HepG2 (cell line): ENCODE measurements around the gene BIVM. TPM values are rescaled to one million over a fixed set of nuclear protein-coding genes. Genes with fewer than 3 reads are reported as not detected.

ENCODE experiments used
- ATAC-seq: fragments of 200-7000 bp; cut with Tn5 transposase; 3 replicates; pipeline ENCODE4 v1.9.1; 2020; ENCODE audit warnings: mild to moderate bottlenecking, moderate library complexity
- BruUV-seq: library from RNA; stranded (reverse); fragments of 400-500 nt; replicated peaks from 2 replicates; lab custom pipeline; 2021; lab: Mats Ljungman, UMichigan
- CTCF ChIA-PET: fragments of 300-600 bp; formaldehyde crosslinking; extraction: SDS; loops from one replicate; lab custom pipeline; 2021; ENCODE audit warnings: low total read pairs, inconsistent platforms, low intra/inter-chr PET ratio; lab: Yijun Ruan, JAX
- POLR2A ChIA-PET: fragments of 350-600 bp; sonication (Branson Sonifier 250); formaldehyde crosslinking; loops from one replicate; lab custom pipeline; 2020; ENCODE audit warnings: antibody characterized with exemption, inconsistent platforms; lab: Yijun Ruan, JAX
- DNase-seq: peaks from one replicate; pipeline ENCODE4 v3.0.0-alpha.2; 2015; ENCODE audit warnings: low spot score
- FAIRE-seq: peaks from 3 replicates; lab custom pipeline; 2011; peaks lifted over from hg19 to GRCh38; lab: Jason Lieb, UNC
- H2AFZ ChIP-seq: one replicate; pipeline ENCODE4 v1.6.1; 2011; ENCODE audit warnings: low read length, inconsistent platforms
- H3K27ac ChIP-seq: fragments of 300-600 bp; 3 replicates; pipeline ENCODE4 v1.8.0; 2011; ENCODE audit warnings: mixed run types, mild to moderate bottlenecking, mixed read lengths, low read length, inconsistent platforms; ENCODE audit not compliant: insufficient read depth; ENCODE audit errors: extremely low read length
- H3K27me3 ChIP-seq, 2 experiments: fragments of 200-600 bp in 1 of 2; 2 replicates in 1 of 2; 3 replicates in 1 of 2; pipeline versions ENCODE4 v1.6.0 to v1.8.0; 2011; ENCODE audit warnings: low read length in 2 of 2, mild to moderate bottlenecking in 2 of 2, moderate library complexity in 2 of 2, inconsistent platforms in 1 of 2; ENCODE audit not compliant: insufficient read depth in 2 of 2, control insufficient read depth in 1 of 2
- H3K36me3 ChIP-seq, 2 experiments: fragments of 200-600 bp in 1 of 2; replicated peaks in 1 of 2; 2 replicates in 1 of 2; 3 replicates in 1 of 2; pipeline versions ENCODE4 v1.5.1 to v1.8.0; 2011; ENCODE audit warnings: low read length in 2 of 2, inconsistent platforms in 1 of 2; ENCODE audit not compliant: insufficient read depth in 2 of 2, control insufficient read depth in 1 of 2
- H3K4me1 ChIP-seq: 2 replicates; pipeline ENCODE4 v1.5.1; 2012; ENCODE audit warnings: low read length, inconsistent platforms; ENCODE audit not compliant: insufficient read depth
- H3K4me2 ChIP-seq: 2 replicates; pipeline ENCODE4 v1.6.0; 2011; ENCODE audit warnings: low read depth, low read length, inconsistent platforms
- H3K4me3 ChIP-seq, 3 experiments: fragments of 200-600 bp in 1 of 3; sonication (generic), shearing (Covaris generic) in 1 of 3; replicated peaks in 1 of 3; 2 replicates each; pipeline ENCODE4 v1.5.1; 2011 to 2016; ENCODE audit warnings: low read length in 3 of 3, inconsistent platforms in 2 of 3, low read depth in 2 of 3, mild to moderate bottlenecking in 2 of 3, control low read depth in 1 of 3, mixed read lengths in 1 of 3; ENCODE audit not compliant: insufficient read depth in 1 of 3
- H3K79me2 ChIP-seq: one replicate; pipeline ENCODE4 v1.6.1; 2011; ENCODE audit warnings: low read length, inconsistent platforms; ENCODE audit not compliant: insufficient read depth
- H3K9ac ChIP-seq: 2 replicates; pipeline ENCODE4 v1.6.0; 2011; ENCODE audit warnings: mild to moderate bottlenecking, low read depth, low read length, inconsistent platforms; ENCODE audit not compliant: insufficient read depth
- H3K9me3 ChIP-seq: 2 replicates; pipeline ENCODE4 v1.5.1; 2012; ENCODE audit warnings: mild to moderate bottlenecking, low read length
- H4K20me1 ChIP-seq: 2 replicates; pipeline ENCODE4 v1.6.0; 2011; ENCODE audit warnings: inconsistent platforms, mild to moderate bottlenecking, low read length, moderate library complexity; ENCODE audit not compliant: insufficient read depth
- HMG20B ChIP-seq: conservative IDR thresholded peaks from 2 replicates; pipeline ENCODE4 v1.6.1; 2016; ENCODE audit warnings: missing genetic modification reagents, missing compliant biosample characterization
- KDM5A ChIP-seq: fragments of 200-600 bp; sonication (generic); IDR thresholded peaks from 2 replicates; pipeline ENCODE4 v1.7.0; 2018; ENCODE audit warnings: antibody characterized with exemption, mild to moderate bottlenecking, low read length, borderline replicate concordance
- NFATC3 ChIP-seq: sonication (generic); formaldehyde crosslinking; IDR thresholded peaks from 2 replicates; pipeline ENCODE4 v1.5.1; 2020; ENCODE audit warnings: mild to moderate bottlenecking, missing genetic modification reagents
- ONECUT2 ChIP-seq: sonication (generic); formaldehyde crosslinking; IDR thresholded peaks from 2 replicates; pipeline ENCODE4 v1.4.0; 2020; ENCODE audit warnings: missing genetic modification reagents
- RARA ChIP-seq: IDR thresholded peaks from 2 replicates; pipeline ENCODE4 v1.6.1; 2016; ENCODE audit warnings: missing genetic modification reagents, missing compliant biosample characterization
- ZIK1 ChIP-seq: sonication (generic); formaldehyde crosslinking; IDR thresholded peaks from 2 replicates; pipeline ENCODE4 v1.5.0; 2020; ENCODE audit warnings: mild to moderate bottlenecking, low read depth, missing genetic modification reagents, borderline replicate concordance
- ZNF550 ChIP-seq: sonication (generic); formaldehyde crosslinking; IDR thresholded peaks from 2 replicates; pipeline ENCODE4 v1.4.0; 2020; ENCODE audit warnings: mild to moderate bottlenecking, missing genetic modification reagents, borderline replicate concordance
- ZNF577 ChIP-seq: sonication (generic); formaldehyde crosslinking; IDR thresholded peaks from 2 replicates; pipeline ENCODE4 v1.4.0; 2020; ENCODE audit warnings: mild to moderate bottlenecking, low read depth, missing genetic modification reagents, borderline replicate concordance
- WGBS: methylation state at CpG from one replicate; pipeline ENCODE4 v1.1.6; 2017; ENCODE audit warnings: low lambda C conversion rate; 5-methylcytosine and 5-hydroxymethylcytosine counted together
- in situ Hi-C: cut with HindIII; loops from 2 replicates; pipeline ENCODE4 v1.10.0; 2017; ENCODE audit warnings: low pct_unique_long_range_greater_than_20kb; ENCODE audit not compliant: extremely low pct_ligation_motif_present
- intact Hi-C: fragments of 100-400 bp; cut with micrococcal nuclease; formaldehyde crosslinking; loops from one replicate; pipeline ENCODE4 v1.10.0; 2022; ENCODE audit not compliant: unreplicated experiment
- polyA plus RNA-seq, 8 experiments: library from polyadenylated mRNA; depleted of rRNA in 3 of 8; stranded (reverse) in 7 of 8; unstranded in 1 of 8; fragments of >200 nt; fragmentation: Illumina TruSeq in 4 of 8; extraction: Trizol in 4 of 8; gene quantifications; 2 replicates each; pipeline versions ENCODE4 v1.2.1 to v1.2.3, GENCODE V29; 2011 to 2016; ENCODE audit warnings: low read depth in 4 of 8, missing spikeins in 1 of 8, mixed read lengths in 1 of 8; ENCODE audit not compliant: insufficient read depth in 1 of 8
- total RNA-seq, 5 experiments: library from RNA; depleted of rRNA; stranded (reverse); fragments of >200 nt; fragmentation: Illumina TruSeq; extraction: Trizol; gene quantifications; 2 replicates each; pipeline ENCODE4 v1.2.3, GENCODE V29; 2016; ENCODE audit warnings: low read depth in 1 of 5
- TF ChIP-seq, protein P1 (sequence below): sonication (generic); formaldehyde crosslinking; conservative IDR thresholded peaks from 2 replicates; pipeline ENCODE4 v1.8.1; 2023; ENCODE audit warnings: missing genetic modification reagents

The BIVM gene
- total and polyA plus RNA-seq, 2 of the 13 experiments (the other 11 are each of a cell fraction or from before 2014, with no cell fraction given) = 10.4 to 15.8 TPM

DNA sequence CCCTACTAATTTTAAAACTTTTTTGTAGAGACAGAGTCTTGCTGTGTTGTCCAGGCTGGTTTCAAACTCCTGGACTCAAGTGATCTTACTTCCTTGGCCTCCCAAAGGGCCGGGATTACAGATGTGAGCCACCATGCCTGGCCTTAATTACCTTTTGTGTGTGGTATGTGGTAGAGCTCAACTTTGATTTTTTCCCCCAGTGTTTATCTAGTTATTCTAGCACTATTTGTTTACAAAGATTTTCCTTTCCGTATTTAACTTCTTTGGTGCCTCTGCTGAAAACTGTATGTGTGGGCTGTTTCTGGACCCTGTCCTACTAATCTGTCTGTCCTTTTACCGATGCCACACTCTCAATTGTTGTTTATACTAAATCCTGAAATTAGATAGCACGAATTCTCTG lies 37.6 kb downstream of the BIVM start:
- ATAC-seq = no peak
- Histone ChIP-seq H3K79me2 (no peaks in the 10 kb centered on the region), H3K9me3 (no peaks in the 10 kb centered on the region), H2AFZ (no peak overlapping the region), H3K9ac (no peak overlapping the region), H3K4me1 (peaks cover under 1% of the 10 kb centered on the region), H4K20me1 (no peaks in the 10 kb centered on the region), H3K27me3 (no peaks in the 10 kb centered on the region), H3K4me2 (no peak overlapping the region), H3K4me3 (no peak overlapping the region), H3K27ac (no peak overlapping the region), H3K36me3 (peaks cover 0 to 36% of the 10 kb centered on the region in 2 experiments; a peak in 3 of 5 replicates)
- FAIRE-seq = no peak
- intact Hi-C loops (no loop called here), in situ Hi-C loops (no loop called here)
- 92% methylated on average over 4 of the region's 4 CpGs for WGBS
- no TSS peak for BruUV-seq
- POLR2A ChIA-PET = interaction anchor here (0.8 kb wide), 1 partner anchor 9 kb away, joined by 4 read pairs; the partner anchor contains the start of gene ERCC5
- CTCF ChIA-PET = no interaction called here
- TF ChIP-seq ZNF577 (CRISPR knock-in tag) (no peak), KDM5A (no peak), RARA (CRISPR knock-in tag) (no peak), ONECUT2 (no peak), ZIK1 (CRISPR knock-in tag) (no peak), HMG20B (CRISPR knock-in tag) (no peak), NFATC3 (CRISPR knock-in tag) (no peak), ZNF550 (no peak)
- TF ChIP-seq, protein P1, sequence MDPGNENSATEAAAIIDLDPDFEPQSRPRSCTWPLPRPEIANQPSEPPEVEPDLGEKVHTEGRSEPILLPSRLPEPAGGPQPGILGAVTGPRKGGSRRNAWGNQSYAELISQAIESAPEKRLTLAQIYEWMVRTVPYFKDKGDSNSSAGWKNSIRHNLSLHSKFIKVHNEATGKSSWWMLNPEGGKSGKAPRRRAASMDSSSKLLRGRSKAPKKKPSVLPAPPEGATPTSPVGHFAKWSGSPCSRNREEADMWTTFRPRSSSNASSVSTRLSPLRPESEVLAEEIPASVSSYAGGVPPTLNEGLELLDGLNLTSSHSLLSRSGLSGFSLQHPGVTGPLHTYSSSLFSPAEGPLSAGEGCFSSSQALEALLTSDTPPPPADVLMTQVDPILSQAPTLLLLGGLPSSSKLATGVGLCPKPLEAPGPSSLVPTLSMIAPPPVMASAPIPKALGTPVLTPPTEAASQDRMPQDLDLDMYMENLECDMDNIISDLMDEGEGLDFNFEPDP (CRISPR knock-in tag) = no peak
- no peak for DNase-seq
